Type B pancreatic cell (in vitro differentiated cells): ENCODE data around the gene ZDHHC22. TPM values are rescaled to one million over a fixed set of nuclear protein-coding genes. Genes with fewer than 3 reads are reported as not detected.
A peak's percentile ranks its signal among the peaks of the same experiment; 100 is the strongest.

Source experiments
- DNase-seq: peaks from one replicate; pipeline ENCODE4 v3.0.0; 2021; ENCODE audit warnings: mixed read lengths; ENCODE audit not compliant: unreplicated experiment; ENCODE audit errors: extremely low spot score
- H3K27ac Mint-ChIP-seq: 2 replicates; pipeline ENCODE4 v1.8.0; 2021; ENCODE audit warnings: mild to moderate bottlenecking, mixed read lengths
- H3K27me3 Mint-ChIP-seq: 2 replicates; pipeline ENCODE4 v1.8.0; 2021; ENCODE audit warnings: mixed read lengths
- H3K36me3 Mint-ChIP-seq: 2 replicates; pipeline ENCODE4 v1.8.0; 2021; ENCODE audit warnings: mixed read lengths
- H3K4me1 Mint-ChIP-seq: one replicate; pipeline ENCODE4 v1.8.0; 2021; ENCODE audit warnings: mixed read lengths; ENCODE audit not compliant: unreplicated experiment
- H3K4me3 Mint-ChIP-seq: 2 replicates; pipeline ENCODE4 v1.8.0; 2021; ENCODE audit warnings: mild to moderate bottlenecking, mixed read lengths
- H3K9me3 Mint-ChIP-seq: 2 replicates; pipeline ENCODE4 v1.8.0; 2021; ENCODE audit warnings: mixed read lengths
- CTCF ChIP-seq: fragments of 200-600 bp; sonication (generic); conservative IDR thresholded peaks from 2 replicates; pipeline ENCODE4 v1.5.0; 2021; ENCODE audit warnings: antibody characterized with exemption, mild to moderate bottlenecking
- total RNA-seq: library from RNA; stranded (reverse); gene quantifications from 2 replicates; pipeline ENCODE4 v1.2.1, GENCODE V29; 2021; ENCODE audit warnings: low replicate concordance

Gene ZDHHC22
- total RNA-seq, 1 donor from 2014 or later, result 0.24 TPM

- no peak overlapping the region for H3K4me3 Mint-ChIP-seq
- peak overlapping the region; percentile 97 for H3K27ac Mint-ChIP-seq
- peaks cover 35% of the 10 kb centered on the region for H3K4me1 Mint-ChIP-seq
- no peak for DNase-seq
- no peak for TF ChIP-seq CTCF
- H3K9me3 Mint-ChIP-seq, result no peaks in the 10 kb centered on the region
- H3K27me3 Mint-ChIP-seq, result no peaks in the 10 kb centered on the region
- H3K36me3 Mint-ChIP-seq, result peaks cover 4% of the 10 kb centered on the region
These were observed 56.1 kb downstream of the ZDHHC22 start for GRCh38 chr14:77085538-77085937.

- no peaks in the 10 kb centered on the region for H3K9me3 Mint-ChIP-seq
- peak overlapping the region; percentile 97 for H3K27ac Mint-ChIP-seq
- no peaks in the 10 kb centered on the region for H3K27me3 Mint-ChIP-seq
- no peak overlapping the region for H3K4me3 Mint-ChIP-seq
- no peak for TF ChIP-seq CTCF
- H3K36me3 Mint-ChIP-seq, result peaks cover 3% of the 10 kb centered on the region
- H3K4me1 Mint-ChIP-seq, result peaks cover 35% of the 10 kb centered on the region
- DNase-seq, result no peak
These were observed 56.6 kb downstream of the ZDHHC22 start for GRCh38 chr14:77084985-77085384.

GRCh38 chr14:77083082-77083481, 58.5 kb downstream of the ZDHHC22 start:
- Mint-ChIP-seq H3K36me3 (no peaks in the 10 kb centered on the region), H3K4me1 (peaks cover 34% of the 10 kb centered on the region), H3K9me3 (peaks cover 5% of the 10 kb centered on the region), H3K27me3 (no peaks in the 10 kb centered on the region), H3K27ac (no peak overlapping the region), H3K4me3 (no peak overlapping the region)
- no peak for DNase-seq
- TF ChIP-seq CTCF, result no peak

GRCh38 chr14:77082356-77082755, 59.2 kb downstream of the ZDHHC22 start:
- peaks cover 33% of the 10 kb centered on the region for H3K4me1 Mint-ChIP-seq
- no peak overlapping the region for H3K27ac Mint-ChIP-seq

More at GRCh38 chr14:77082356-77082755, 59.2 kb downstream of the ZDHHC22 start:
- TF ChIP-seq CTCF, result no peak
- H3K9me3 Mint-ChIP-seq, result peaks cover 5% of the 10 kb centered on the region
- H3K36me3 Mint-ChIP-seq, result no peaks in the 10 kb centered on the region
- no peak for DNase-seq
- no peak overlapping the region for H3K4me3 Mint-ChIP-seq
- no peaks in the 10 kb centered on the region for H3K27me3 Mint-ChIP-seq

Other genes with a start within 250 kb of the ZDHHC22 start
- 59.7 and 116 TPM in 2 replicates for gene IRF2BPL, start 113.1 kb downstream of the ZDHHC22 start, total RNA-seq
- 27.2 and 34.0 TPM in 2 replicates for gene CIPC, start 43.5 kb downstream of the ZDHHC22 start, total RNA-seq
- 4.6 and 5.5 TPM in 2 replicates for gene TMEM63C, start 40.0 kb upstream of the ZDHHC22 start, total RNA-seq
- not detected in 2 replicates for gene NGB, start 129.4 kb upstream of the ZDHHC22 start, total RNA-seq
- gene POMT2, start 179.1 kb upstream of the ZDHHC22 start, total RNA-seq, result 45.4 and 51.5 TPM in 2 replicates
- gene GSTZ1, start 179.2 kb upstream of the ZDHHC22 start, total RNA-seq, result 16.0 and 18.9 TPM in 2 replicates
- gene TMED8, start 235.3 kb upstream of the ZDHHC22 start, total RNA-seq, result 17.4 and 17.5 TPM in 2 replicates
- 4.0 and 9.7 TPM in 2 replicates for gene SAMD15, start 235.6 kb upstream of the ZDHHC22 start, total RNA-seq